Cortex of kidney (tissue), 1 donor: ENCODE results near the gene ANKRD22.

Source experiments
- DNase-seq: peaks from one replicate; lab custom pipeline; 2025; lab: John Stamatoyannopoulos, UW

Gene ANKRD22

GRCh38 chr10:88794731-88795130, 56.9 kb downstream of the ANKRD22 start:
- no peak for DNase-seq

GRCh38 chr10:88793712-88794299, 57.8 kb downstream of the ANKRD22 start:
- no peak for DNase-seq

- DNase-seq: no peak
Measured at GRCh38 chr10:88792661-88793060, 59.0 kb downstream of the ANKRD22 start.

- DNase-seq: no peak
Measured at GRCh38 chr10:88791924-88792323, 59.7 kb downstream of the ANKRD22 start.

- DNase-seq: no peak
Measured at GRCh38 chr10:88788924-88789323, 62.7 kb downstream of the ANKRD22 start.

- DNase-seq: no peak
Measured at GRCh38 chr10:88787463-88787862, 64.2 kb downstream of the ANKRD22 start.

GRCh38 chr10:88786032-88786770, 65.4 kb downstream of the ANKRD22 start:
- DNase-seq: no peak

- DNase-seq: no peak
Measured at GRCh38 chr10:88783724-88784123, 67.9 kb downstream of the ANKRD22 start.

GRCh38 chr10:88782222-88782621, 69.4 kb downstream of the ANKRD22 start:
- DNase-seq: no peak

GRCh38 chr10:88781206-88781605, 70.4 kb downstream of the ANKRD22 start:
- no peak for DNase-seq
